Measurements from ENCODE around the gene UNC13B. TPM values are rescaled to one million over a fixed set of nuclear protein-coding genes. Genes with fewer than 3 reads are reported as not detected.
A peak's percentile ranks its signal among the peaks of the same experiment; 100 is the strongest.

UNC13B gene
- total and polyA plus RNA-seq, 2 donors (not counting 3 experiments of a cell fraction or from before 2014, with no cell fraction given): 30.1 to 46.2 TPM

DNA sequence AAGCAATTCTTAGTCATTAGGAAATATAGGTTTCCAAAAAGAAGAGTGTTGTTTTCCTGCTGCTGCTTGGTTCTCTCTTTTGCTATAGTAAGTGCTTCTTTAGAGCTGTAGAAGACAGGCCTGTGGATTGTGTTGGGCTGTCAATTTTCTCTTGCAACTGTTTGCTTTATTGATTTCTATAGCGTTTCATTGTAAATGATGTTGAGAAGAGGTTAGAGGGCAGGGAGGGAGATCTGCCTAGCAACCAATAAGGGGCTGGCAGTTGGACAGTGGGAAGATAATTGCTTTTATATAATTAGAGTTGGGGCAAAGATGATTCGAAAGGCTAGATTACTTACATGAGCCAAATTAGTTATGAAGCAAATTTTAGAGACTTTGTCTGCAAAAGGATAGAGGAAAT is 11.1 kb downstream of the UNC13B start:
- ChIA-PET CTCF (interaction anchor here (1.1 to 1.4 kb wide), 3 partner anchors 10 to 212 kb away, joined by 3 read pairs; no protein-coding TSS in a partner anchor), POLR2A (no interaction called here)
- FAIRE-seq: peak; percentile 35
- Histone ChIP-seq H3K27ac (ENCODE audit: insufficient read depth, low read depth, low read length) (no peak overlapping the region), H3K9me1 (replicated peaks; ENCODE audit: control insufficient read depth, extremely low read depth, insufficient read depth, low read length) (no peaks in the 10 kb centered on the region), H3K4me1 (ENCODE audit: control insufficient read depth, extremely low read depth, insufficient read depth, low read length) (peaks cover 9% of the 10 kb centered on the region), H3K9me3 (replicated peaks; ENCODE audit: control insufficient read depth, insufficient read depth, low read length) (no peaks in the 10 kb centered on the region), H3K9ac (replicated peaks; ENCODE audit: extremely low read depth, insufficient read depth, low read length) (no peak overlapping the region), H3K36me3 (ENCODE audit: control insufficient read depth in 2 of 2, extremely low read depth in 1 of 2, insufficient read depth in 2 of 2, low read length in 2 of 2) (no peaks in the 10 kb centered on the region), H3K4me2 (ENCODE audit: insufficient read depth, low read length) (no peak overlapping the region), H4K20me1 (replicated peaks; ENCODE audit: control insufficient read depth, extremely low read depth, insufficient read depth, low read length) (no peaks in the 10 kb centered on the region), H3K27me3 (ENCODE audit: control insufficient read depth in 2 of 2, insufficient read depth in 2 of 2, low read length in 2 of 2) (no peaks in the 10 kb centered on the region), H2AFZ (ENCODE audit: low read depth, low read length) (no peak overlapping the region), H3K79me2 (ENCODE audit: control insufficient read depth, insufficient read depth, low read length) (peaks cover 32% of the 10 kb centered on the region), H3K4me3 (replicated peaks in 1 of 3; ENCODE audit: insufficient read depth in 1 of 3, low read depth in 1 of 3, low read length in 3 of 3) (no peak overlapping the region)
- intact Hi-C loops (cut with micrococcal nuclease) (no loop called here), dilution Hi-C loops (cut with MboI; ENCODE audit: extremely low pct_ligation_motif_present, low sequenced_read_pairs) (no loop called here)
- no peak for DNase-seq (ENCODE audit: low read depth, low spot score)
- BruUV-seq (replicated peaks): no TSS peak
- TF ChIP-seq MYC (IDR thresholded peaks at IDR 0.05; ENCODE audit: low read depth, low read length) (no peak), JUN (IDR thresholded peaks at IDR 0.05; ENCODE audit: borderline replicate concordance, insufficient read depth, insufficient read length, low read depth) (no peak), EZH2 (IDR thresholded peaks at IDR 0.05; ENCODE audit: borderline replicate concordance, low read depth, low read length, severe bottlenecking) (no peak), FOS (IDR thresholded peaks at IDR 0.05; ENCODE audit: borderline replicate concordance, insufficient read depth, low read length) (no peak)
- TF ChIP-seq, protein P1, sequence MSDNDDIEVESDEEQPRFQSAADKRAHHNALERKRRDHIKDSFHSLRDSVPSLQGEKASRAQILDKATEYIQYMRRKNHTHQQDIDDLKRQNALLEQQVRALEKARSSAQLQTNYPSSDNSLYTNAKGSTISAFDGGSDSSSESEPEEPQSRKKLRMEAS (IDR thresholded peaks at IDR 0.05; ENCODE audit: insufficient read depth, insufficient read length): no peak
- TF ChIP-seq, protein P2, sequence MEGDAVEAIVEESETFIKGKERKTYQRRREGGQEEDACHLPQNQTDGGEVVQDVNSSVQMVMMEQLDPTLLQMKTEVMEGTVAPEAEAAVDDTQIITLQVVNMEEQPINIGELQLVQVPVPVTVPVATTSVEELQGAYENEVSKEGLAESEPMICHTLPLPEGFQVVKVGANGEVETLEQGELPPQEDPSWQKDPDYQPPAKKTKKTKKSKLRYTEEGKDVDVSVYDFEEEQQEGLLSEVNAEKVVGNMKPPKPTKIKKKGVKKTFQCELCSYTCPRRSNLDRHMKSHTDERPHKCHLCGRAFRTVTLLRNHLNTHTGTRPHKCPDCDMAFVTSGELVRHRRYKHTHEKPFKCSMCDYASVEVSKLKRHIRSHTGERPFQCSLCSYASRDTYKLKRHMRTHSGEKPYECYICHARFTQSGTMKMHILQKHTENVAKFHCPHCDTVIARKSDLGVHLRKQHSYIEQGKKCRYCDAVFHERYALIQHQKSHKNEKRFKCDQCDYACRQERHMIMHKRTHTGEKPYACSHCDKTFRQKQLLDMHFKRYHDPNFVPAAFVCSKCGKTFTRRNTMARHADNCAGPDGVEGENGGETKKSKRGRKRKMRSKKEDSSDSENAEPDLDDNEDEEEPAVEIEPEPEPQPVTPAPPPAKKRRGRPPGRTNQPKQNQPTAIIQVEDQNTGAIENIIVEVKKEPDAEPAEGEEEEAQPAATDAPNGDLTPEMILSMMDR (IDR thresholded peaks at IDR 0.05; ENCODE audit: extremely low read depth in 1 of 2, insufficient read depth in 1 of 2, low read depth in 1 of 2, low read length in 2 of 2): no peak

Data from endothelial cell of umbilical vein (primary cell).